CD4-positive, alpha-beta T cell treated with Interleukin-15 for 1 hour (primary cell): ENCODE data around the gene SAMHD1.
"Not testable (repeated sequence)": the region's sequence is repeated elsewhere in the genome, so short reads cannot be mapped to it uniquely, and the experiment has no call there.

Source experiments
- DNase-seq: peaks from one replicate; pipeline ENCODE4 v3.0.0-alpha.2; 2020

Gene SAMHD1

DNA sequence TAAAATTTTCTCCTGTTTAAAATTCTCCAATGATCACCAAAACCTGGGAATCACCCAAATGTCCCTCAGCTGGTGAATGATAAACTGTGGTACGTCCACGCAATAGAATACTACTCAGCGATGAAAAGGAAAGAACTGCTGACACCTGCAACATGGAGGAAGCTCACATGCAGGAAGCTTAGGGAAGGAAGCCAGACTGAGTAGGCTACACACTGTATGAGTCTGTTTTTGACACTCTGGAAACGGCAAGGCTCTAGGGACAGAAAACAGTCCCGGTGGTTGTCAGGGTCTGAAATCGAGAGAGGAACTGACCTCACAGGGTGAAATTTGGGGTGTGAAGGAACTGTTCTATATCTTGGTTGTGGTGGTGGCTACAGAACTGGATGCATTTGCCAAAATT lies 100.7 kb downstream of the SAMHD1 start:
- no peak for DNase-seq

DNA sequence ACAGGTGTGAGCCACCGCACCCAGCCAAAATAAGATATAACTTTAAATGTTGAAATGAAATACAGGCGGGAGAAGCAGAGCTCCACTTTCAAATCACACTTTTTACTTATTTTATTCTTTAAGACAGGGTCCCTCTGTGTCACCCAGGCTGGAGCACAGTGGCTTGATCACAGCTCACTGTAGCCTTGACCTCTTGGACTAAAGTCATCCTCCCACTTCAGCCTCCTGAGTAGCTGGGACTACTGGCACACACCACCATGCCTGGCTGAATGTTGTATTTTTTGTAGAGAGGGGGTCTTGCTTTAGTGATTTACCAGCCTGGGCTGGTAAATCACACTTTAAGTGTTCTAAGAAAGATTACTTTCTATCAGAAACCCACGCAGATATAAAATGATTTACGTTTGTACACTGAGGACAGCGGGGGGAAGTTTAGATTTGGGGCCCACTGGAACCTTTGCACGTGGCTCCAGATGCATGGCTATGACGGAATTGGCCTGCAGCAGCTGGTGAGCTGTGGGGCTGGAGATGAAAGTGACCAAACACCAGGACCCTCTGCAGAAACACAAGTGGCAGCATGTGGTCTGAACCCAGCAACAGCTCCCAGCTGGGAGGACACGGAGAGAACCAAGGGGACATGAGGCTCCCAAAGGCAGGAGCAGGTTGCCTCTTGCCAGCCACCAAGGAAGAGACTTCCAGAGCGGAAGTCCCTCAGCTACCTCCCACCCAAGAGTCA lies 102.0 kb downstream of the SAMHD1 start:
- no peak for DNase-seq

DNA sequence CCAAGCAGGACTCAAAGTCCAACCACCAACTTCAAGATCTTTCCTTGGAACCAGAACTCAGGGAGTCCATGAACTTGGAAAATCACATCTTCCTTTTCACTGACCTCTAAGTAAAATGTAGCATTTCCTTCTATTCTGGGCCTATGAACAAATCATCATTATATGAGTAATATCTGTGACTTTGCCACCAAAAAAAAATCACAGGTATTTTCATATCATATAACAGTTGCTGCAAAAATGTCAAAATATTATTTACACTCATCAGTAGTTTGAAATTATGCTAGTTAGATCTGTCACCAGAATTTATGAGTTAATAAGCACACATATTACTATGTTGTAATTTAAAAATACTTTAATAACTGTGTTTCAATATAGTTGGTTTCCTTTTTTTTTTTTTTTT lies 102.8 kb downstream of the SAMHD1 start:
- DNase-seq: no peak

DNA sequence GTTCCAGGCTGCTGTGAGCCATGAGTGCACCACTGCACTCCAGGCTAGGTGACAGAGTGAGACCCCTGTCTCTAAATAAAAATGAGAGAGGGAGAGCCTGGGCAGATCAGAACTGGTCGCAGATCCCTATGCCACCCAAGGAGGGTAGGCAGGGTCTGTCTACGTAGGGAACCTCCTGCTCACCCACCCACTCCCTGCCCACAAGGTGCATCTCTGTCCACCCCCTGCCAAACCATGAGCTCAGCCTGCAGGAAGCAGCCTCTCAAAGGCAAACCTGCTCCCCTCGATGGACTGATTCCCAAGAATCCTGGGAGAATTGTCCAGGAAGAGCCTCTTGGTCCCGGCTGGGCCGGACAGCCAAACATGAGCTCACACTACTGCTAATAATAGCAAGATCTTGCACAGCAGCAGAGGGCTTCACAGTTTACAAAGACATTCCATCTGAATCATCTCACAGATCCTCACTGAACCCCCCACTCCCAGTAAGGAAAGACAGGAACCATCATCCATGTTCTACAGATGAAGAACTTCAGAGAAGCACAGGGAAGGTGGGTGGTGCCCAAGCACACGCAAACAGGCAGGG lies 103.3 kb downstream of the SAMHD1 start:
- DNase-seq: no peak

DNA sequence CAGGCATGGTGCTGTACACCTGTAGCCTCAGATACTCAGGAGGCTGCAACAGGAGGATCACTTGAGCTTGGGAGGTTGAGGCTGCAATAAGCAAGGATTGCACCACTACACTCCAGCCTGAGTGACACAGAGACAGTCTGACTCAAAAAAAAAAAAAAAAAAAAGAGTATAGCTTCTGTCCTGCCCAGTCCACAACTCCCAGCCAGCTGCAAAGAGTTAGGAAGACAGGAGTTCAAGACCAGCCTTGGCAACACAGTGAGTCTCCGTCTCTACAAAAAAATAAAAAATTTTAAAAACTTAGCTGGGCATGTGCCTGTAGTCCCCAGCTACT lies 103.8 kb downstream of the SAMHD1 start:
- DNase-seq: no peak

DNA sequence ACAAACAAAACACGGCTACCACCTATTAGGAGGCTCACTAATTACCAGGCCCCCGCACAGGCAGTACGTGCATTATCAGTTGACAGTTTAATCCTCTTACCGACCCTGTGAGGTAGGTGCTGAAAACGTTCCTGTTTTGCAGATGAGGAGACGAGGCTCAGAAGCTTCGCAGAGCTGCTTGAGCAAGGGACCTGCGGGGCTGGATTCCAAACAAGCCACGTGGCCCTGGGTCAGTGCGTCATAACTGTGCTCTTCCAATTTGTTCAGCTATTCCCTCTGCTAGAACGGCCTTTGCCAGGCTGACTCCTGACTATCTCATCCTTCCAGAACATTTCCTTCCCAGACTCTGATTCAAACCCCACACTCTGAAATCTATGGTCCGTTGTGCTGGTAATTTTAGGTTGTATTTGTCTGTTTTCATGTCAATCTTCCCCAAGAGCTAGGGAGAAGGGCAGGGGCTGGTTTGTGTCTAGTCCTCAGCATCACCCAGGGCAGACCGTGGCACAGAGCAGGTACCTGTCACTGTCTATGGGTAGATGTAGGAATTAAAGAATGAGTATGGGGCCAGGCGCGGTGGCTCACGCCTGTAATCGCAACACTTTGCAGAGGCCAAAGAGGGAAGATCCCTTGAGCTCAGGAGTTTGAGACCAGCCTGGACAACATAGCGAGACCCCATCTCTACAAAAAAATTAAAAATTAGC lies 104.3 kb downstream of the SAMHD1 start:
- no peak for DNase-seq

DNA sequence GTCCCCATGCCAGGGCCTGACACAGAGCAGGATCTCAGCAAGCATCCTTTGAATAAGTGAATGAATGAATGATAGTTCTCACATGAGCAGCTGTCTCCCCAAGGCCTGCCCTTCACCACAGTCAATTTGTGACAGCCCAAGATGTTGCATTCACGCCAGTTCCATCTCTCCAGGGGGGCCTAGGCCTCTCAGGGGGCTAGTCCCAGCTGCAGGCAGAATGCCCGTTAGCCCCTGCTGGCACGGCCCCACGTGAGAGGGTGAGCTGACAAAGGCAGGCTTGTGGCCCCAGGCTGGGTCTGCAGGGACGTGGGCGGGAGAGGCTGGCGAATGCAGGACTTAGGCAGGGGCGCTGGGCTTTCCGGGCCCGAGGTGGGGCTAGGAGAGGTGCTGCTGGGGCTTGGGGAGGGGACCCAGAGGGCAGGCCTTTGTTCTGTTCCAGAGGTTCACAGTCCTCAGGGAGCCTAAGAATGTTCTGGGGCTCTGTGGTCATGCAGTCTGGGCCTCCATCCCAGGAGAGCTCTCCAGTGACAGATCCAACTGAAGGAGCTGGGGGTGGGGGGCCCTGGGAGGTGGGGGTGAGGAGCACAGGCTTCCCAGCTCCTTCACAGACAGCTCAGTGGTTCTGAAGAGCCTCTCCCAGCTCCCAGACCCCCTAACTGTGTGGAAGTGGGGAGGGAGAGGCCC lies 106.1 kb downstream of the SAMHD1 start:
- no peak for DNase-seq

DNA sequence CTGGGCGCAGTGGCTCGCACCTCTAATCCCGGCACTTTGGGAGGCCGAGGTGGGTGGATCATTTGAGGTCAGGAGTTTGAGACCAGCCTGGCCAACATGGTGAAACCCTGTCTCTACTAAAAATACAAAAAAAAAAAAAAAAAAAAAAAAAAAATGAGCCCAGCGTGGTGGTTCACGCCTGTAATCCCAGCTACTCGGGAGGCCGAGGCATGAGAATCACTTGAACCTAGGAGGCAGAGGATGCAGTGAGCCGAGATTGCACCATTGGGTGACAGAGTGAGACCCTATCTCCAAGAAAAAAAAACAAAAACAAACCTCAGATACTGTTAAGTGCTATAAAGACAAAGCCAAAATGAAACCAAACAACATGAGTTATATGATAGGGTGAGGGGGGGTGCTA lies 110.5 kb downstream of the SAMHD1 start:
- DNase-seq: not testable (repeated sequence)
